A549 (cell line): Measurements from ENCODE around the gene QRICH2.

Experiments used
- BHLHE40 ChIP-seq: IDR thresholded peaks from 2 replicates; pipeline ENCODE4 v1.6.1; 2012; ENCODE audit warnings: low read depth, low read length, inconsistent platforms
- HDAC2 ChIP-seq: fragments of 200-600 bp; sonication (generic); IDR thresholded peaks from 2 replicates; pipeline ENCODE4 v1.6.1; 2016
- MAZ ChIP-seq: fragments of 150-350 bp; IDR thresholded peaks from 2 replicates; pipeline ENCODE4 v1.6.1; 2014; ENCODE audit warnings: antibody characterized with exemption, low read depth, low read length, borderline replicate concordance
- MYC ChIP-seq: IDR thresholded peaks from 2 replicates; pipeline ENCODE4 v1.6.1; 2012; ENCODE audit warnings: mild to moderate bottlenecking, inconsistent platforms, low read length, improper control_type of control experiment, borderline replicate concordance
- NFE2L2 ChIP-seq: fragments of 150-350 bp; conservative IDR thresholded peaks from 2 replicates; pipeline ENCODE4 v1.6.1; 2014; ENCODE audit warnings: low read length
- POLR2A ChIP-seq: IDR thresholded peaks from 2 replicates; pipeline ENCODE4 v1.6.1; 2012; ENCODE audit warnings: mild to moderate bottlenecking, low read length
- SMC3 ChIP-seq: fragments of >200 bp; sonication (Bioruptor Twin); formaldehyde crosslinking; IDR thresholded peaks from 3 replicates; pipeline ENCODE4 v1.6.1; 2018; ENCODE audit warnings: inconsistent platforms
- TF ChIP-seq, protein P1 (sequence below): fragments of >200 bp; sonication (Bioruptor Twin); formaldehyde crosslinking; IDR thresholded peaks from 3 replicates; pipeline ENCODE4 v1.5.1; 2016

DNA sequence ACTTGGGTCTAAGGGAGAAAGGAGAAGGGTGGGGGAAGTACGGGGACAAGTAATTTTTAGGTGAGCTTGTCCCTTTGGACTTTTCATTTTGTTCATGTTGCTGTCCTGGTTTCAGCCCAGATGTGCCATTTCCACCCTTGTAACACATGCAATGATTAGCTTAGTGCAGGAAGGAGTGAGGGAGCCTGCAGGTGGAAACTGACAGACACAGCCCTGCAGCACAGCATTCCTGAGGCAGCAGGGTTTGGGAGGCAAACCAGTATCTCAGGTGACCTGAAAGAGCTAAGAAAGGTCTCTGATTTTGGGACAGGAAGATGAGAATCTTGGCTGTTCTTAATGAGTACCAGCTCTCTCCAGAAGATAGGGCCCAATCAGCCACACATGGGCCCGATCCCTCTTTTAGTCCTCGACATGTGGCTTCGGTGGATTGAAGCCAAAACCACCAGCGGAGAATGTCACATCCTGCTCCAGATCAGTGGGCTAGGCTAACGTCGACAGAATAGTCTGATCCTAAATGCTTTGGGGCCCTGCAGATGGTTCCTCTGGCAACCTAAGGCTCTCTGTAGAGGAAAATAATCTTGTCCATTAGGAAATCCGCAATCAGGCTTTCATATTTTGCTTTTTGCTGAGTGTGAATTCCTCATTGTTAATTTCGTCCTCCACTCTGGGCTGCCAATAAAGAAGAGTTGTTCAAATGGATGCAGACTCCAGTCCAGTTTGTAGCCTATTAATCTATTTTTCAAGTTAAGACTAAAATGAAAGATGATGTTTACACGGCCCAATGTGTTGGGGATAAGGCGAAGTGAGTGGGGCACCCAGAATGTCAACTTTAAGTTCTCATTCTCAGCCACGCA, 64.0 kb downstream of the QRICH2 start:
- TF ChIP-seq, protein P1, sequence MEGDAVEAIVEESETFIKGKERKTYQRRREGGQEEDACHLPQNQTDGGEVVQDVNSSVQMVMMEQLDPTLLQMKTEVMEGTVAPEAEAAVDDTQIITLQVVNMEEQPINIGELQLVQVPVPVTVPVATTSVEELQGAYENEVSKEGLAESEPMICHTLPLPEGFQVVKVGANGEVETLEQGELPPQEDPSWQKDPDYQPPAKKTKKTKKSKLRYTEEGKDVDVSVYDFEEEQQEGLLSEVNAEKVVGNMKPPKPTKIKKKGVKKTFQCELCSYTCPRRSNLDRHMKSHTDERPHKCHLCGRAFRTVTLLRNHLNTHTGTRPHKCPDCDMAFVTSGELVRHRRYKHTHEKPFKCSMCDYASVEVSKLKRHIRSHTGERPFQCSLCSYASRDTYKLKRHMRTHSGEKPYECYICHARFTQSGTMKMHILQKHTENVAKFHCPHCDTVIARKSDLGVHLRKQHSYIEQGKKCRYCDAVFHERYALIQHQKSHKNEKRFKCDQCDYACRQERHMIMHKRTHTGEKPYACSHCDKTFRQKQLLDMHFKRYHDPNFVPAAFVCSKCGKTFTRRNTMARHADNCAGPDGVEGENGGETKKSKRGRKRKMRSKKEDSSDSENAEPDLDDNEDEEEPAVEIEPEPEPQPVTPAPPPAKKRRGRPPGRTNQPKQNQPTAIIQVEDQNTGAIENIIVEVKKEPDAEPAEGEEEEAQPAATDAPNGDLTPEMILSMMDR: no peak
- TF ChIP-seq HDAC2: no peak
- TF ChIP-seq BHLHE40: no peak
- TF ChIP-seq POLR2A: no peak
- TF ChIP-seq MYC: no peak
- no peak for TF ChIP-seq SMC3
- TF ChIP-seq NFE2L2: no peak
- TF ChIP-seq MAZ: no peak
